Hepatic stellate cell (primary cell): ENCODE measurements around the gene CHST3.
A peak's percentile ranks its signal among the peaks of the same experiment; 100 is the strongest.
"Not testable (repeated sequence)": the region's sequence is repeated elsewhere in the genome, so short reads cannot be mapped to it uniquely, and the experiment has no call there.

ENCODE experiments used
- DNase-seq: peaks from one replicate; pipeline ENCODE4 v3.0.0; 2011; ENCODE audit warnings: low spot score

The CHST3 gene

GRCh38 chr10:71988895-71989294 is 24.7 kb downstream of the CHST3 start:
- DNase-seq: not testable (repeated sequence)

GRCh38 chr10:71989661-71990454 is 25.7 kb downstream of the CHST3 start:
- DNase-seq: no peak

- DNase-seq: no peak
These were observed 26.6 kb downstream of the CHST3 start for GRCh38 chr10:71990706-71991269.

GRCh38 chr10:71995449-71995848 is 31.3 kb downstream of the CHST3 start:
- DNase-seq: no peak

GRCh38 chr10:71995887-71996575 is 31.8 kb downstream of the CHST3 start:
- DNase-seq: no peak

- no peak for DNase-seq
These were observed 32.6 kb downstream of the CHST3 start for GRCh38 chr10:71996592-71997371.

GRCh38 chr10:71998119-71998839 is 34.1 kb downstream of the CHST3 start:
- DNase-seq: no peak

- DNase-seq: peak; percentile 95
These were observed 34.6 kb downstream of the CHST3 start for GRCh38 chr10:71998840-71999194.

GRCh38 chr10:71999360-72000072 is 35.3 kb downstream of the CHST3 start:
- DNase-seq: peak; percentile 81

- no peak for DNase-seq
These were observed 36.2 kb downstream of the CHST3 start for GRCh38 chr10:72000073-72001032.

GRCh38 chr10:72001033-72001395 is 36.8 kb downstream of the CHST3 start:
- no peak for DNase-seq

GRCh38 chr10:72002354-72003295 is 38.4 kb downstream of the CHST3 start:
- DNase-seq: no peak

GRCh38 chr10:72006026-72006425 is 41.8 kb downstream of the CHST3 start:
- DNase-seq: no peak

GRCh38 chr10:72007246-72007892 is 43.2 kb downstream of the CHST3 start:
- no peak for DNase-seq

GRCh38 chr10:72008096-72008981 is 44.1 kb downstream of the CHST3 start:
- DNase-seq: no peak

GRCh38 chr10:72009051-72009424 is 44.8 kb downstream of the CHST3 start:
- no peak for DNase-seq

GRCh38 chr10:72009425-72010081 is 45.4 kb downstream of the CHST3 start:
- DNase-seq: peak; percentile 98
